COR-L47 (cell line): ENCODE measurements around the gene ELK3.
A peak's percentile ranks its signal among the peaks of the same experiment; 100 is the strongest.

ENCODE experiments used
- DNase-seq: peaks from one replicate; lab custom pipeline; 2025; lab: John Stamatoyannopoulos, UW

Gene ELK3

GRCh38 chr12:96235484-96235826, 41.3 kb downstream of the ELK3 start:
- peak; percentile 28 for DNase-seq

GRCh38 chr12:96236221-96236822, 42.1 kb downstream of the ELK3 start:
- no peak for DNase-seq

- no peak for DNase-seq
Measured at GRCh38 chr12:96237035-96237434, 42.9 kb downstream of the ELK3 start.

GRCh38 chr12:96237465-96238077, 43.4 kb downstream of the ELK3 start:
- DNase-seq = no peak

- no peak for DNase-seq
Measured at GRCh38 chr12:96238336-96239047, 44.3 kb downstream of the ELK3 start.

GRCh38 chr12:96239711-96240635, 45.8 kb downstream of the ELK3 start:
- no peak for DNase-seq

GRCh38 chr12:96240656-96241055, 46.5 kb downstream of the ELK3 start:
- DNase-seq = no peak

GRCh38 chr12:96241431-96241830, 47.3 kb downstream of the ELK3 start:
- no peak for DNase-seq

- DNase-seq = no peak
Measured at GRCh38 chr12:96241846-96242256, 47.7 kb downstream of the ELK3 start.

- DNase-seq = no peak
Measured at GRCh38 chr12:96242597-96242996, 48.4 kb downstream of the ELK3 start.

- no peak for DNase-seq
Measured at GRCh38 chr12:96244826-96245225, 50.7 kb downstream of the ELK3 start.

- DNase-seq = no peak
Measured at GRCh38 chr12:96246926-96247505, 52.8 kb downstream of the ELK3 start.

GRCh38 chr12:96247563-96247962, 53.4 kb downstream of the ELK3 start:
- no peak for DNase-seq

- DNase-seq = no peak
Measured at GRCh38 chr12:96248136-96248931, 54.2 kb downstream of the ELK3 start.

GRCh38 chr12:96249196-96250118, 55.3 kb downstream of the ELK3 start:
- no peak for DNase-seq

GRCh38 chr12:96250119-96250685, 56.0 kb downstream of the ELK3 start:
- no peak for DNase-seq

- DNase-seq = no peak
Measured at GRCh38 chr12:96255077-96255476, 60.9 kb downstream of the ELK3 start.

- DNase-seq = no peak
Measured at GRCh38 chr12:96256672-96257361, 62.6 kb downstream of the ELK3 start.

- no peak for DNase-seq
Measured at GRCh38 chr12:96257550-96258103, 63.5 kb downstream of the ELK3 start.
